Fibroblast of villous mesenchyme (primary cell): ENCODE results near the gene MYO10. TPM values are rescaled to one million over a fixed set of nuclear protein-coding genes. Genes with fewer than 3 reads are reported as not detected.

Experiments used
- DNase-seq: peaks from one replicate; pipeline ENCODE4 v3.0.0-alpha.2; 2010; ENCODE audit warnings: low read depth
- H3K4me3 ChIP-seq: 2 replicates; pipeline ENCODE4 v1.5.1; 2011; ENCODE audit warnings: low read depth, mild to moderate bottlenecking, low read length
- CTCF ChIP-seq: IDR thresholded peaks from 2 replicates; pipeline ENCODE4 v1.5.1; 2012; ENCODE audit warnings: low read depth, mild to moderate bottlenecking, low read length; ENCODE audit not compliant: insufficient read depth
- total RNA-seq: library from RNA; depleted of rRNA; stranded (reverse); fragments of >200 nt; gene quantifications from 2 replicates; pipeline ENCODE4 v1.2.3, GENCODE V29; 2012

Gene MYO10
- total RNA-seq, 1 donor = 36.7 TPM

- no peak overlapping the region for H3K4me3 ChIP-seq
- TF ChIP-seq CTCF = no peak
- DNase-seq = no peak
Observed at GRCh38 chr5:16859346-16859745, 76.7 kb downstream of the MYO10 start.

DNA sequence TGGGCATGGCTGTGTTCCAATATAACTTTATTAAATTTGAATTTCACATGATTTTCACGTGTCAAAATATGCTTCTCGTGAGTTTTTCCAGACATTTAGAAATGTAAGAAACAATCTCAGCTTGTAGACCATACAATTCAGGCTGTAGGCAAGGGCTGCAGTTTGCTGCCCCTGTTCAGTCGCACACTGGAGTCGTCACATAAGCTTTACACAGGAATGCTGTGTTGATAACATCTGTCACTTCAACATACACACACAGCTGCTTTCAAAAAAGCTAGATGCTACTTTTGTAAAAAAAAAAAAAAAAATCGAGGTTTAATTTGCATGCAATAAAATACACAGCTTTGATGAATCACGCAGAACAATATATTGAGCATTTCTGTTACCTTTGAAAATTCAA lies 77.9 kb downstream of the MYO10 start:
- TF ChIP-seq CTCF = no peak
- no peak overlapping the region for H3K4me3 ChIP-seq
- no peak for DNase-seq

- H3K4me3 ChIP-seq = no peak overlapping the region
- DNase-seq = no peak
- TF ChIP-seq CTCF = no peak
Observed at GRCh38 chr5:16857635-16858034, 78.5 kb downstream of the MYO10 start.

DNA sequence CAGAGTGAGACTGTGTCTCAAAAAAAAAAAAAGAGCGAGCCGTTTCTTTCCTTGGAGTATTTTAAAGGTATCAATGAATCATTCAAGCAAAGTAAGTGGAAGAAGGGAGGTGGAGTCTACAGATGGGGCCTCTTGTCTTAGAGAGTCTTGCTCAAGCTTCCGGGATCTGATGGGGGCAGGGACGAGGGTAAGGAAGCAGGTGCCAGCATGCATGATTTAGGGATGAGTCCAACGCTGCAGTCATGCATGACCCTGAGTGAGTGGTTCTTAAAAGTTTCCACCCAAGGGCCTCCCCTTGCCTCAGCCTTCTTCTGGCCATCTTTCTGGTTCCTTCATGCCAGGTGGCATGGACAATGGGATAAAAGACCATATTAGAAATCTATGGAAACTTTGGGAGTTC lies 79.6 kb downstream of the MYO10 start:
- no peak for TF ChIP-seq CTCF
- DNase-seq = peak; percentile 57
- H3K4me3 ChIP-seq = no peak overlapping the region

DNA sequence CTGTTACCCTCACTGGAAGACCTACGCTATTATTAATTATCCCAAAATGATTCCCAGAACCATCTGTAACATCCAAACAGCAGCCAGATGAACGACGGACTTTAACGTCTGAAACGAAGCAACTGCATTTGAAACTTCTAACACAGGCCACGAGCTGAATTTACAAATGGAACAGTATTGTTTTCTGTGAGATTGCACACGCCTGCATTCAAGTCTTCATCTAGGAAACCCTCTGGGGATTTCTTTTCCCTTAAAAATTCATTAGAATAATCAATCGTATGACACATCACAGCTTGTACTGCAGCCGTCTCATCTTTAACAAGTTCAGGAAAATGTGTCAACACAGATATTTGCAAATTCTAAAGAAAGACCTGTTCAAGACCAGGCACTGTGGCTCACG lies 80.2 kb downstream of the MYO10 start:
- no peak for DNase-seq
- no peak overlapping the region for H3K4me3 ChIP-seq
- no peak for TF ChIP-seq CTCF

DNA sequence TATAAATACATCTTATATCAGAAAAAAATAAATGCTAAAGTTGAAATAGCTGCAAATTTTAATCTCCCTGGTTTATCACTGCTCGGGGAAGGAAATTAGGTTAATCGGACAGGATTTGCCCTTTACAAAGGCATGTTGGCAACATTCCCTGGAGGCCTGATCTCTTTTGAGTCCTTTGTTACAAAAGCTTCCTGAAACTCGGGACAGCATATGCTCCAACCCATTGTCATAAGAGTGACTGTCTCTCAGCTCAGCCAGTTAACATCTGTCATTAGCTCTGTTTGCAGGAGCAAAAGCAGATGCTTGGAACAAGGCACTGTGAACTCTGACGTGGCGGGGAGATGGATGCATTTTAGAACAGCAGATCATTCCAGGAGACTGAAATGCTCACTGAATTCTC lies 80.6 kb downstream of the MYO10 start:
- no peak overlapping the region for H3K4me3 ChIP-seq
- no peak for TF ChIP-seq CTCF
- DNase-seq = no peak

DNA sequence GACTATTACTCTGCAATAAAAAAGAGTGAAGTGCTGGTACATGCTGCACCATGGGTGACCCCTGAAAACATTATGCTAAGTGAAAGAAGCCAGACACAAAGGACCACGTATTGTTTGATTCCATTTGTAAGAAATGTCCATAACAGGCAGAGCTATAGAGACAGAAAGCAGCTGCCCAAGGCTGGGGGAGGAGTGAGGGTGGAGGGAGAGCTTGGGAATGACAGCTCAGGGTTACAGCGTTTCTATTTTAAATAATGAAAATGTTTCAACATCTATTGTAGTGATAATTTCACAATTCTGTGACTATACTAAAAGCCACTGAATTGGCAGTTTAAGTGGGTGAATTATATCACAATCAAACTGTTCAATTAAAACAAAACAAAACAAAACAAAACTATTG lies 81.7 kb downstream of the MYO10 start:
- no peak for DNase-seq
- TF ChIP-seq CTCF = no peak
- no peak overlapping the region for H3K4me3 ChIP-seq
